Measurements from ENCODE around the gene SLIT1. TPM values are rescaled to one million over a fixed set of nuclear protein-coding genes. Genes with fewer than 3 reads are reported as not detected.

Gene SLIT1
- polyA plus RNA-seq, 1 donor (not counting 4 experiments of a cell fraction or from before 2014, with no cell fraction given): 0.01 TPM

DNA sequence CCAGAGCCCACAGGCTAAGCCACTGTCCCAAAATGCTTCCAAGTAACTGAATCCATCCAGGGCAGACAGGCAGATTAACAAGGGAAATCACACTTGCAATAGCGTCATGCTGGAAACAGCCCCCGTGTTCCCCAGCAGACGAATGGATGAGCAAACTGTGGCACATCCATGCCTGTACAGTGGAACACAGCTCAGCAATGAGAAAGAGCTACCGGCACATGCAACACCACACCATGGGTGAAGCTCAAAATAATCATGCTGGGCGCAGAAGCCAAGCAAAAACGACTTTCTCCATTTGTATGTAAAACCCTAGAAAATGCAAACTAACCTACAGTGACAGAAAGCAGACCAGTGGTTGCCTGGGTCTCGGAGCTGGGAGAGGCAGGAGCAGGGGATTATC lies 153.1 kb downstream of the SLIT1 start:
- Histone ChIP-seq H3K4me1 (ENCODE audit: control insufficient read depth, extremely low read depth, insufficient read depth, low read length) (peaks cover 2% of the 10 kb centered on the region), H2AFZ (ENCODE audit: control insufficient read depth, low read length) (no peak overlapping the region), H3K9ac (ENCODE audit: control insufficient read depth, extremely low read depth, insufficient read depth, low read length) (no peak overlapping the region), H4K20me1 (ENCODE audit: control insufficient read depth, extremely low read depth, insufficient read depth, low read length) (no peaks in the 10 kb centered on the region), H3K36me3 (ENCODE audit: control insufficient read depth in 2 of 2, extremely low read depth in 1 of 2, insufficient read depth in 2 of 2, low read length in 2 of 2) (no peaks in the 10 kb centered on the region), H3K4me3 (ENCODE audit: control insufficient read depth in 2 of 3, extremely low read depth in 1 of 3, insufficient read depth in 2 of 3, low read depth in 1 of 3, low read length in 3 of 3) (no peak overlapping the region), H3K79me2 (ENCODE audit: control insufficient read depth, insufficient read depth, low read length) (no peaks in the 10 kb centered on the region), H3K9me1 (ENCODE audit: control insufficient read depth, extremely low read depth, insufficient read depth, low read length) (no peaks in the 10 kb centered on the region), H3K27ac (ENCODE audit: control insufficient read depth, insufficient read depth, low read length) (no peak overlapping the region), H3K4me2 (ENCODE audit: control insufficient read depth, extremely low read depth, insufficient read depth, low read depth, low read length) (no peak overlapping the region), H3K27me3 (ENCODE audit: control insufficient read depth, extremely low read depth, insufficient read depth, low read length) (peaks cover 29% of the 10 kb centered on the region), H3K9me3 (ENCODE audit: control insufficient read depth, low read depth, low read length) (no peaks in the 10 kb centered on the region)
- dilution Hi-C loops (cut with MboI; ENCODE audit: extremely low pct_ligation_motif_present, low sequenced_read_pairs): no loop called here
- DNase-seq (ENCODE audit: low read depth, low spot score) (no peak), FAIRE-seq (no peak)
- TF ChIP-seq EZH2 (IDR thresholded peaks at IDR 0.05; ENCODE audit: low read length): no peak
- TF ChIP-seq, protein P1, sequence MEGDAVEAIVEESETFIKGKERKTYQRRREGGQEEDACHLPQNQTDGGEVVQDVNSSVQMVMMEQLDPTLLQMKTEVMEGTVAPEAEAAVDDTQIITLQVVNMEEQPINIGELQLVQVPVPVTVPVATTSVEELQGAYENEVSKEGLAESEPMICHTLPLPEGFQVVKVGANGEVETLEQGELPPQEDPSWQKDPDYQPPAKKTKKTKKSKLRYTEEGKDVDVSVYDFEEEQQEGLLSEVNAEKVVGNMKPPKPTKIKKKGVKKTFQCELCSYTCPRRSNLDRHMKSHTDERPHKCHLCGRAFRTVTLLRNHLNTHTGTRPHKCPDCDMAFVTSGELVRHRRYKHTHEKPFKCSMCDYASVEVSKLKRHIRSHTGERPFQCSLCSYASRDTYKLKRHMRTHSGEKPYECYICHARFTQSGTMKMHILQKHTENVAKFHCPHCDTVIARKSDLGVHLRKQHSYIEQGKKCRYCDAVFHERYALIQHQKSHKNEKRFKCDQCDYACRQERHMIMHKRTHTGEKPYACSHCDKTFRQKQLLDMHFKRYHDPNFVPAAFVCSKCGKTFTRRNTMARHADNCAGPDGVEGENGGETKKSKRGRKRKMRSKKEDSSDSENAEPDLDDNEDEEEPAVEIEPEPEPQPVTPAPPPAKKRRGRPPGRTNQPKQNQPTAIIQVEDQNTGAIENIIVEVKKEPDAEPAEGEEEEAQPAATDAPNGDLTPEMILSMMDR (optimal IDR thresholded peaks at IDR 0.05 in 1 of 3, IDR thresholded peaks at IDR 0.05 in 1 of 3, conservative IDR thresholded peaks at IDR 0.05 in 1 of 3; ENCODE audit: extremely low read depth in 1 of 3, insufficient read depth in 2 of 3, low read length in 3 of 3): no peak

DNA sequence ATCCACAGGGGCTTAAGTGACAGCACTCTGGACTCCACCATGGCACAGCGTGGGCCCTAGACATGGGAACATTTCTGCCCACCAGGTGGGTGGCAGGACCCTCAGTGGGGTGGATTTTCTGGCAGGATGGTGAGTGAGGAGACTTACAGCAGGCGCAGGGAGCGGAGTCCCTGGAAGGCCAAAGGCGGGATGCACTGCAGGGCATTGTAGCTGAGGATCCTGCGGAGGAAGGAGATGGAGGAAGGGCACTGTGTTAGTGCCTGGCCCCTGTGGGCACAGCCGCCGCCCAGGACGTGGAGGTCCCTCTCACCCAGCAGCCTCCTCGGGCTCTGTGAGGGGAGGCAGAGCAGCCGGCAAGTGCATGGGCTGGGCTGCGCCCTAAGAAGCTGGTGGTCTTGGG lies 154.3 kb downstream of the SLIT1 start:
- Histone ChIP-seq H3K9me3 (ENCODE audit: control insufficient read depth, low read depth, low read length) (no peaks in the 10 kb centered on the region), H3K4me2 (ENCODE audit: control insufficient read depth, extremely low read depth, insufficient read depth, low read depth, low read length) (no peak overlapping the region), H3K9me1 (ENCODE audit: control insufficient read depth, extremely low read depth, insufficient read depth, low read length) (no peaks in the 10 kb centered on the region), H4K20me1 (ENCODE audit: control insufficient read depth, extremely low read depth, insufficient read depth, low read length) (no peaks in the 10 kb centered on the region), H3K4me3 (ENCODE audit: control insufficient read depth in 2 of 3, extremely low read depth in 1 of 3, insufficient read depth in 2 of 3, low read depth in 1 of 3, low read length in 3 of 3) (no peak overlapping the region), H3K79me2 (ENCODE audit: control insufficient read depth, insufficient read depth, low read length) (no peaks in the 10 kb centered on the region), H3K36me3 (ENCODE audit: control insufficient read depth in 2 of 2, extremely low read depth in 1 of 2, insufficient read depth in 2 of 2, low read length in 2 of 2) (no peaks in the 10 kb centered on the region), H2AFZ (ENCODE audit: control insufficient read depth, low read length) (no peak overlapping the region), H3K9ac (ENCODE audit: control insufficient read depth, extremely low read depth, insufficient read depth, low read length) (no peak overlapping the region), H3K4me1 (ENCODE audit: control insufficient read depth, extremely low read depth, insufficient read depth, low read length) (no peaks in the 10 kb centered on the region), H3K27ac (ENCODE audit: control insufficient read depth, insufficient read depth, low read length) (no peak overlapping the region), H3K27me3 (ENCODE audit: control insufficient read depth, extremely low read depth, insufficient read depth, low read length) (peaks cover 28% of the 10 kb centered on the region)
- TF ChIP-seq, protein P1 (optimal IDR thresholded peaks at IDR 0.05 in 1 of 3, IDR thresholded peaks at IDR 0.05 in 1 of 3, conservative IDR thresholded peaks at IDR 0.05 in 1 of 3; ENCODE audit: extremely low read depth in 1 of 3, insufficient read depth in 2 of 3, low read length in 3 of 3): no peak
- TF ChIP-seq EZH2 (IDR thresholded peaks at IDR 0.05; ENCODE audit: low read length): no peak
- dilution Hi-C loops (cut with MboI; ENCODE audit: extremely low pct_ligation_motif_present, low sequenced_read_pairs): no loop called here
- FAIRE-seq (no peak), DNase-seq (ENCODE audit: low read depth, low spot score) (no peak)

Data from keratinocyte (primary cell).